ENCODE results near the gene CMIP.

Gene CMIP

DNA sequence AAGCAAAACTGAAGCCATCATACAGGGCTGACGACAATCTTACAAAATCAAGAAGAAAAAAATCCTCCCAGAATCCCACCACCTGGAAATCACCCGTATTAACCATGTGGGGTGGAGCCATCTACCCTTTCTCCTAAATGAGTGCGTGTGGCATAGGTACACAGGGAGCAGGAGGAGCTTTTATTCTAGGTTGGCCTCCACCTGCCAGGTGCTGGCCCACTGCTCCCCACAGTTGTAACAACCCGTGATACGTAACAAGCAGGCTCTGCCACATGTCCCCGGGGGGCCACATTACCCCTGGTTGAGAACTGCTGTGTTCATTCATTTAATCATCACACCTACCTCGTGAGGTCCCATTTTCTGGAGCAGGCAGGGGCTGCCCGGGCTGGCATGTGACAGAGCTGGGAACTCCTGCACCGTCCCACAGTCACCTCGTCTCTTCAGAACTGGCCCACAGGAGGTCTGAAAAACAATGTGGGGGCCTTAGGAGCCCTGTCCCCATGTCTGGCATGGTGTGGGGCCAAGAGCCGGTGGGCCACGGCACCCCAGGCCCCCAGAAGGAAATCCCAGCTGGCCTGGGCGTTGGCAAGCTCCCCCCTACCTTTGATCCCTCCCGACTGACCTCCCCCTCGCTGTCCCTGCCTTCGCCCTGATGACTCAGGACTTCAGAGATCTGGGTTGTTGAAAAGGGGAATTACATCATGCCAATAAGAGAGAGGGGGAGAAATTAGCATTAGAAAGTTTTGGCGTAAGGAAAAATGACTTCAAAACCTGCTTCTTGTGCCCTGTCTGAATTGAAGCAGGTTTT is 12.9 kb downstream of the CMIP start:
- TF ChIP-seq, protein P1, sequence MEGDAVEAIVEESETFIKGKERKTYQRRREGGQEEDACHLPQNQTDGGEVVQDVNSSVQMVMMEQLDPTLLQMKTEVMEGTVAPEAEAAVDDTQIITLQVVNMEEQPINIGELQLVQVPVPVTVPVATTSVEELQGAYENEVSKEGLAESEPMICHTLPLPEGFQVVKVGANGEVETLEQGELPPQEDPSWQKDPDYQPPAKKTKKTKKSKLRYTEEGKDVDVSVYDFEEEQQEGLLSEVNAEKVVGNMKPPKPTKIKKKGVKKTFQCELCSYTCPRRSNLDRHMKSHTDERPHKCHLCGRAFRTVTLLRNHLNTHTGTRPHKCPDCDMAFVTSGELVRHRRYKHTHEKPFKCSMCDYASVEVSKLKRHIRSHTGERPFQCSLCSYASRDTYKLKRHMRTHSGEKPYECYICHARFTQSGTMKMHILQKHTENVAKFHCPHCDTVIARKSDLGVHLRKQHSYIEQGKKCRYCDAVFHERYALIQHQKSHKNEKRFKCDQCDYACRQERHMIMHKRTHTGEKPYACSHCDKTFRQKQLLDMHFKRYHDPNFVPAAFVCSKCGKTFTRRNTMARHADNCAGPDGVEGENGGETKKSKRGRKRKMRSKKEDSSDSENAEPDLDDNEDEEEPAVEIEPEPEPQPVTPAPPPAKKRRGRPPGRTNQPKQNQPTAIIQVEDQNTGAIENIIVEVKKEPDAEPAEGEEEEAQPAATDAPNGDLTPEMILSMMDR (IDR thresholded peaks at IDR 0.05), result no peak

DNA sequence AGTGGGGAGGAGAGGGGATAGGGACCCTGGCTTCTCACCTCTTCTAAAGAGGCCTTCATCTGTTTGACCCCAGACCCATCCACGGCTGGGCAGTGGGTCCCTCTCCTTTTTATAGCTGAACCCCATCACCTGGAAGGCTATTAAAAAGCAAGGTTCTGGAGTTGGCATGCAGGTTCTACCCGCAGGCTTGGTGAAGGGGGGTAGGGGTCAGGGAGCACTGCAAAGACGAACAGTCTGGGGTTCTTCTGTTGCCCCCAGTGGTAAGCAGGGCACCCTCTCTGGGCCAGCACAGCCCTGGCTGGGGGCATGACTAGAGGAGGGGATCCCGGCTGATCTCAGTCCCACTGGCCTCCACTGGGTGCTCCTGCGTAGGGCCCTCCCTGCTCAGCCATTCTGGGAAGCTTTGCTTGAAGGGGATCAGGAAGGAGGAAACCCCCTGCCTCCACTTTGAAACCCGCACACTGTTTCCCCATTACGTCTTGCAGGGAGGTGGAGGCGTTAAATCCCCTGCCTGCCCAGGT is 13.6 kb downstream of the CMIP start:
- TF ChIP-seq, protein P1 (IDR thresholded peaks at IDR 0.05), result no peak

DNA sequence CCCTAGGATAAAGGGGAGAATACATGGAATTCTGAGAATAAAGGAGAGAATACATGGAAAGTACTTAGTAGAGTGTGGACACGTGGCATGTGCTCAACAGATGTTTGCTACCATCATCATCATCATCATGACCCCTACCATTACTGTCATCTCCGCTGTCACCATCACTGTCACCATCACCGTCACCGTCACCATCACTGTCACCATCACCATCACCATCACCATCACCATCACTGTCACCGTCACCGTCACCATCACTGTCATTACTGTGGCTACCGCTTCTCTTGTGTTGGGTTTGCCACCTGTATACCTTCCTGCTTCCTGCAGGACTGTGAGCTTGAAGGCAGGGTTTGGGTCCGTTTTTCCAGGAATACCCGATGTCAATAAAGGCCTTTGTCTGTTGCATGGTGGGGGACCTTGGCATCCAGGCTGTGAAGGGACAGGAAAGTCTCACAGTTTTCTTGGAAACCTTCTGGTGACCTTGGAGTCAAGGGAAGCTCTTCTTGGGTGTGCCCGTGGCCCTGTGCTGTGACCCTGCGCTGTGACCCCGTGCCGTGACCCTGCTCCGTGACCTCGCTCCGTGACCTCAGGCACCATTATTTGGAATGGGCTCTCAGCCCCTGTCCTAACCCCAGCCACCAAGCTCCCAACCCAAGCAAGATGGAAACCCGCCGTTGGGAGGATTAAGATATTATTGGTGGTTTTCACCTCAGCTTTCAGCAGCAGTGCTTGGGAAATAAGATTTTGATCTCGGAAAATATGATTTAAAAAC is 14.4 kb downstream of the CMIP start:
- TF ChIP-seq, protein P1 (IDR thresholded peaks at IDR 0.05), result no peak

DNA sequence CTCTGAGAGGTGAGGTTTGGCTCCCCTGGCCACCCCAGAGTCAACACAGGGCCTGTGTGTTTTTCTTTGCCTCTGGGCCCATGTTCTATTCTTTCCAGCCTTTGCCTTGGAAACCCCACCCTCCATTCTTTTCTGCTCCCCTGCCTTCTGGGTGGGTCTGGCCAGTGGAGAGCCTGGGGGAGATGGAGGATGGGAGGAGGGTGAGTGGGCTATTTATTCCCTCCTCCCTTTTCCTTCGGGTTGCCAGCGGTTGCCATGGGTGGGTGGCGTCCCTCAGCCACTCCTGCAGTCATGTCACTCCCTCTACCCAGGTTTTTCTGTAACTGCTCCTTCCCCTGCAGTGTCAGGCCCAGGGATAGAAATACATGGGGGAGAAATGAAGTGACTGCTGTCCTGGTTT is 15.5 kb downstream of the CMIP start:
- TF ChIP-seq, protein P1 (IDR thresholded peaks at IDR 0.05), result no peak

DNA sequence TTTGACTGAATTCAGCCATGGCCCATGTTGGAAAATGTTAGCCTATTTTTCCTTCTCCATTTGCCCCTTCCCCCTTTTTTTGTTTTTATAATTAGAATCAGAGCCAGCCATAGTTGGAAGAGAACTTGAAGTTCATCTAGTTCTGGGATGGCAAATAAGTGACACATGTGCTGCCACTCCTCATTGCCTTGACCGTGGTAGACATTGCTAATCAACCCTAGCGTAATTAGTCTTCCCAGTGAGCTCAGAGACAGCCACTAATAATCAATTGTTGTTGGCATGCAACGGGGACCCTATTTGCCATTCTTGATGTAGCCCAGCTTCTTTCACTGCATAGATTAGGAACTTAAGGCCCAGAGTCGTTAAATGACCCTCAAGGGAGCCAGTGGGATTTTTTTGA is 16.6 kb downstream of the CMIP start:
- TF ChIP-seq, protein P1 (IDR thresholded peaks at IDR 0.05), result no peak

DNA sequence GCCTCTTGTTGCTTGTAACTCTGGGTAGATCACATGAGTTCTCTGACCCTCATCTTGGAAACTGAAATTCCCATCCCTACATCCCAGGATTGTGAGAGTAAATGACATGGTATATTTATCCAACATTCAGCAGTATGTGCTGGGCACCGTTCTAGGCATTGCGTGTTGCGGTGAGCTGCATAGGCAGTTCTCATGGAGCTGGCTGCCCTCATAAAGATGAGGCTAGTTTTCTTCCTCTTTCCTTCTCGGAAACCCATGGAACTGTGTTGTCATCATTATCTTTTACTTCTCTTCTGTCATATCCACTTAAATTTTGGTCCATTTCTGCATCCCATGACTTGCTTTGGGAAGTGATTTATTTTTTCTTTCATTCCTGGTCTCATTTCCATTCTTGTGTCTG is 17.2 kb downstream of the CMIP start:
- TF ChIP-seq, protein P1 (IDR thresholded peaks at IDR 0.05), result no peak

DNA sequence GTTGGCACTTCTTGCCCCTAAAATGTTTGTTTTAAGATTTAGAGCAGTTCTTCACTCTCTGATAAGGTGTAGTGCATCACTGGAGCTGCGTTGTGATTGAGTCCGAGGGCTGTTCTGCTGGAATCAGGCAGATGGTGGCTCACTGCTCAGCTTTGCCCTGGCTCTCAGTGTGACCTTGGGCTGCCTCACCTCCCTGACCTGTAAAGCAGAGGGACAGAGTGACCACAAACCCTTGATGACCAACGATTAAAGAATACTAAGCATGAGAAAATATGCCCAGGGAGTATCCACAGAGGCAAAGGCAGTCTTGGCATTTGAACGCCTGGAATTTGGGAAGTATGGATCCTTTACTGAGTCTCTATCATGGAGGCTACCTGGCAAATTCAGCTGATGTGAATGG is 18.1 kb downstream of the CMIP start:
- TF ChIP-seq, protein P1 (IDR thresholded peaks at IDR 0.05), result no peak

Data from LNCAP (cell line).